Endodermal cell (in vitro differentiated cells): ENCODE measurements around the gene RIC1. TPM values are rescaled to one million over a fixed set of nuclear protein-coding genes. Genes with fewer than 3 reads are reported as not detected.

ENCODE experiments used
- DNase-seq: peaks from one replicate; pipeline ENCODE4 v3.0.0-alpha.2; 2017
- H3K27ac ChIP-seq: 2 replicates; pipeline ENCODE4 v1.5.1; 2013; ENCODE audit warnings: mild to moderate bottlenecking, low read depth, low read length, moderate library complexity
- H3K27me3 ChIP-seq: 2 replicates; pipeline ENCODE4 v1.6.1; 2013; ENCODE audit warnings: mild to moderate bottlenecking, low read length, moderate library complexity; ENCODE audit not compliant: insufficient read depth, control insufficient read depth, poor library complexity, severe bottlenecking
- H3K36me3 ChIP-seq: 2 replicates; pipeline ENCODE4 v1.7.0; 2013; ENCODE audit warnings: mild to moderate bottlenecking, low read length, moderate library complexity; ENCODE audit not compliant: control insufficient read depth, insufficient read depth
- H3K4me1 ChIP-seq: one replicate; pipeline ENCODE4 v1.7.0; 2013; ENCODE audit warnings: low read length; ENCODE audit not compliant: control insufficient read depth, insufficient read depth
- H3K4me3 ChIP-seq: 2 replicates; pipeline ENCODE4 v1.5.1; 2013; ENCODE audit warnings: mild to moderate bottlenecking, low read length, moderate library complexity
- H3K9ac ChIP-seq: 2 replicates; pipeline ENCODE4 v1.6.1; 2013; ENCODE audit warnings: mild to moderate bottlenecking, low read length, moderate library complexity; ENCODE audit not compliant: poor library complexity, severe bottlenecking; ENCODE audit errors: extremely low read depth
- H3K9me3 ChIP-seq: 2 replicates; pipeline ENCODE4 v1.6.1; 2013; ENCODE audit warnings: mild to moderate bottlenecking, low read length, moderate library complexity; ENCODE audit not compliant: control insufficient read depth
- H3K27ac Mint-ChIP-seq: 2 replicates; pipeline ENCODE4 v1.8.0; 2020; ENCODE audit warnings: mixed read lengths
- H3K27me3 Mint-ChIP-seq: 2 replicates; pipeline ENCODE4 v1.8.0; 2021; ENCODE audit warnings: mild to moderate bottlenecking, mixed read lengths; ENCODE audit not compliant: insufficient read depth
- H3K36me3 Mint-ChIP-seq: 2 replicates; pipeline ENCODE4 v1.8.0; 2020; ENCODE audit warnings: low read depth, mixed read lengths
- H3K4me1 Mint-ChIP-seq: 2 replicates; pipeline ENCODE4 v1.8.0; 2020; ENCODE audit warnings: mixed read lengths
- H3K4me3 Mint-ChIP-seq: 2 replicates; pipeline ENCODE4 v1.8.0; 2020; ENCODE audit warnings: mild to moderate bottlenecking, moderate library complexity, mixed read lengths
- H3K9me3 Mint-ChIP-seq: 2 replicates; pipeline ENCODE4 v1.8.0; 2020; ENCODE audit warnings: mild to moderate bottlenecking, mixed read lengths
- WGBS, 2 experiments: methylation state at CpG; one replicate each; pipeline versions ENCODE4 v1.1.5 to v1.1.7; 2013; ENCODE audit warnings: missing lambda C conversion rate in 2 of 2, mixed read lengths in 1 of 2; ENCODE audit not compliant: insufficient coverage in 1 of 2, insufficient read length in 1 of 2; 5-methylcytosine and 5-hydroxymethylcytosine counted together
- total RNA-seq, 2 donors: library from RNA; stranded (reverse); fragmentation: NEBNext Ultra II Directional in 1 of 2; extraction: Animal tissue kit (Norgen Biotek cat#: 25700) in 1 of 2; gene quantifications; 2 replicates in 1 of 2; 3 replicates in 1 of 2; pipeline ENCODE4 v1.2.1, GENCODE V29; 2021
- TF ChIP-seq, protein P1 (sequence below): fragments of 200-600 bp; sonication (generic); conservative IDR thresholded peaks from 2 replicates; pipeline ENCODE4 v1.5.0; 2021; ENCODE audit warnings: antibody characterized with exemption, mild to moderate bottlenecking

RIC1 gene
- total RNA-seq, 2 donors from 2014 or later: 27.0 to 27.1 TPM

DNA sequence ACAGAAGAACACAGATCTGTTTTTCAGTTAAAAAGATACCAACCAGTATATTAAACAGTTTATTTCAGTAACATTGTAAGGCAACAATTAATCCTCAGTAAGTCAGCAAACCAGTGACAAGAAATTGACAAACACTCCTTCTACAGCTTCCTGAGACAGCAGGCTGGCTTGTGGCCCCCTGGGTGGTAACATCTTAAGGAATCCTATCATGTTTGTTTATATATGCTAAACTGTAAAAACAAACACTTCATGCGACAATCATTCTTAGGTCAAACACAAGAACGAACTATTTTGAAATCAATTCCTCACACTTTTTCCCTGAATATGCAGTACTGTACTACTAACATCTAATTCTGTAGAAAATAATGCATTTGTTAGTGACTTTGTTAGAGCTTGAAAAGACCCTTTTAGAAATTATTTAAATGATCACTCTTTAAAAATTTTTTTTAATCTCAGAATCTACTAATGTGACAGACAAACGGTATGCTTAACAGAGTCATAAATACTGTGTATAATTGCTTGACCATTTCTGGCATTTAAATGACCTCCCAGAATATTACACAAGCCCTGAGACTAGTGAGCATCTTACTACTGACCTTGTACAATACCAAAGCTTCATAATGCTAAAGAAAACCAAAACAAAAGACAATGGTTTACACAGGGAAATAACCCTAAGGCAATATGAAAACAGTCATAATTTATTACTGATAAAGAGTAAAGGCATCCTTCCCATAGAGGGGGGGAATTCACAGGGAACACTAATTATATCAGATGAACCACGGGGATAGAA lies 155.8 kb downstream of the RIC1 start:
- Mint-ChIP-seq H3K27me3 (peaks cover 7% of the 10 kb centered on the region), H3K4me3 (no peak overlapping the region), H3K36me3 (peaks cover 64% of the 10 kb centered on the region), H3K27ac (no peak overlapping the region), H3K9me3 (peaks cover 37% of the 10 kb centered on the region), H3K4me1 (peaks cover 12% of the 10 kb centered on the region)
- DNase-seq: peak; percentile 51
- Histone ChIP-seq H3K9ac (no peak overlapping the region), H3K9me3 (peaks cover 37% of the 10 kb centered on the region), H3K36me3 (peaks cover 37% of the 10 kb centered on the region), H3K27me3 (no peaks in the 10 kb centered on the region), H3K4me1 (no peaks in the 10 kb centered on the region), H3K4me3 (no peak overlapping the region), H3K27ac (no peak overlapping the region)
- 61 to 100% methylated on average over 1 to 4 of the region's 4 CpGs for WGBS, 2 experiments
- TF ChIP-seq, protein P1, sequence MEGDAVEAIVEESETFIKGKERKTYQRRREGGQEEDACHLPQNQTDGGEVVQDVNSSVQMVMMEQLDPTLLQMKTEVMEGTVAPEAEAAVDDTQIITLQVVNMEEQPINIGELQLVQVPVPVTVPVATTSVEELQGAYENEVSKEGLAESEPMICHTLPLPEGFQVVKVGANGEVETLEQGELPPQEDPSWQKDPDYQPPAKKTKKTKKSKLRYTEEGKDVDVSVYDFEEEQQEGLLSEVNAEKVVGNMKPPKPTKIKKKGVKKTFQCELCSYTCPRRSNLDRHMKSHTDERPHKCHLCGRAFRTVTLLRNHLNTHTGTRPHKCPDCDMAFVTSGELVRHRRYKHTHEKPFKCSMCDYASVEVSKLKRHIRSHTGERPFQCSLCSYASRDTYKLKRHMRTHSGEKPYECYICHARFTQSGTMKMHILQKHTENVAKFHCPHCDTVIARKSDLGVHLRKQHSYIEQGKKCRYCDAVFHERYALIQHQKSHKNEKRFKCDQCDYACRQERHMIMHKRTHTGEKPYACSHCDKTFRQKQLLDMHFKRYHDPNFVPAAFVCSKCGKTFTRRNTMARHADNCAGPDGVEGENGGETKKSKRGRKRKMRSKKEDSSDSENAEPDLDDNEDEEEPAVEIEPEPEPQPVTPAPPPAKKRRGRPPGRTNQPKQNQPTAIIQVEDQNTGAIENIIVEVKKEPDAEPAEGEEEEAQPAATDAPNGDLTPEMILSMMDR: no peak

DNA sequence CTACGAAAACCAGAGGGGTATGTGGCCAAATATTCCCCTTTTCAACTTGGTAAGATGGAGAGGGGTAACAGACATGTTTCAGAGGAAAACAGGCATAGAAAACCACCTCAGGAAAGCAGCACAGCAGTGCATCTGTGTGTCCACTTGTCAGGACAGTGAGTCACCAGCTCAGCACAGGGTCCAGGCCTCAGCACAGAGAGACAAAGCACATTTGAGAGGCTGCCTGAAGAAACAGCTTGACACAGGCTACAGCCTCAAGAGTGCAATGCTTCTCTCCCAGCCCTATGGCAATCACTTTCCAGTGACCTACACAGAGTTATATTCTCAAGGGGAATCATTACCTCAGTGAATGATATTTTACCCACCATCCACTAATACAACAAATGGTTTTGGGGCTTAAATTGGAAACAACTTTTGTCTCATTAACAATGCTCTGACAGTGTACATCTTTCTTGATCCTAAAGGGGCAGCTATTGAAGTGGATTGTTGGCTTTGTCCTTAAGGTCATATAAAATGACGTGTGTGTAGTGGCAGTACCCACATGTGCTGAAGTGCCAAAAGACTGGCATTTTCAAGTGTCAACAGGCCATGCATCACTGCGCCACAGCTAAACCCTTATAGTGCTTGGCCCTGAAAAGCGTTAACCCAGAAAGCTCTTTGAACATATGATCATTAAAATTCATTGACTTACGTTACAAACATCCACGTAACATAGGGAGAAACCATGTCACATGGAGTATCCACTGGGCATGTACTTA lies 157.6 kb downstream of the RIC1 start:
- Mint-ChIP-seq H3K9me3 (peaks cover 22% of the 10 kb centered on the region), H3K27me3 (peaks cover 7% of the 10 kb centered on the region), H3K27ac (no peak overlapping the region), H3K4me3 (no peak overlapping the region), H3K4me1 (peaks cover 12% of the 10 kb centered on the region), H3K36me3 (peaks cover 58% of the 10 kb centered on the region)
- Histone ChIP-seq H3K4me1 (no peaks in the 10 kb centered on the region), H3K36me3 (peaks cover 36% of the 10 kb centered on the region), H3K27ac (no peak overlapping the region), H3K27me3 (no peaks in the 10 kb centered on the region), H3K4me3 (no peak overlapping the region), H3K9me3 (peaks cover 19% of the 10 kb centered on the region), H3K9ac (no peak overlapping the region)
- TF ChIP-seq, protein P1: no peak
- 92 to 98% methylated on average over 5 to 6 of the region's 6 CpGs for WGBS, 2 experiments
- DNase-seq: no peak

DNA sequence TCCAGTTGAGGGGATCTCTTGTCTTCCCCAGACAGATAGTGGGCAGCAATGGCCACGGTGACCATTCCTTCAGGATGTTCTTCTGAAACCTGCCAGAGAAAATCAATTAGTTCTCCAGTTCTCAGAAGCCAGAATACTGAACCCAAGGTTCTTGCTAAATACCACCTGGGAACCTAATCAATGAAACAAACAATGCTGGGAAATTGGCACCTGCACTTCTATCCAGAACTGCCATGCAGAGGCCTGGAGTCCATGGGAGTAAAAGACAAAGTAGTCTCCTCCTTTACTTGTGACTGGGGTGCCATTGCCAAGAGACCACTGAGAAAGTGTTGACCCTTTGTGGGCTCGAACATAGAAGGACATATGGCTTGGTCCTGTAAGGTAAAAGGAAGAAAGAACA lies 158.3 kb downstream of the RIC1 start:
- Mint-ChIP-seq H3K27me3 (peaks cover 7% of the 10 kb centered on the region), H3K9me3 (peaks cover 15% of the 10 kb centered on the region), H3K36me3 (peaks cover 51% of the 10 kb centered on the region), H3K4me1 (peaks cover 12% of the 10 kb centered on the region), H3K27ac (no peak overlapping the region), H3K4me3 (no peak overlapping the region)
- Histone ChIP-seq H3K4me1 (no peaks in the 10 kb centered on the region), H3K4me3 (no peak overlapping the region), H3K36me3 (peaks cover 38% of the 10 kb centered on the region), H3K9me3 (peaks cover 12% of the 10 kb centered on the region), H3K27me3 (no peaks in the 10 kb centered on the region), H3K27ac (no peak overlapping the region), H3K9ac (no peak overlapping the region)
- no peak for DNase-seq
- WGBS, 2 experiments: 92% methylated on average over 2 of the region's 2 CpGs; no CpG with 5 or more reads in 1 of the 2 experiments
- TF ChIP-seq, protein P1: no peak
